Putamen (tissue), 1 donor: ENCODE results near the gene PDGFB.
A peak's percentile ranks its signal among the peaks of the same experiment; 100 is the strongest.

Experiments used
- DNase-seq: peaks from one replicate; pipeline ENCODE4 v3.0.0-alpha.2; 2016; ENCODE audit warnings: low spot score

The PDGFB gene

GRCh38 chr22:39176143-39176713 is 68.6 kb downstream of the PDGFB start:
- DNase-seq = no peak

DNA sequence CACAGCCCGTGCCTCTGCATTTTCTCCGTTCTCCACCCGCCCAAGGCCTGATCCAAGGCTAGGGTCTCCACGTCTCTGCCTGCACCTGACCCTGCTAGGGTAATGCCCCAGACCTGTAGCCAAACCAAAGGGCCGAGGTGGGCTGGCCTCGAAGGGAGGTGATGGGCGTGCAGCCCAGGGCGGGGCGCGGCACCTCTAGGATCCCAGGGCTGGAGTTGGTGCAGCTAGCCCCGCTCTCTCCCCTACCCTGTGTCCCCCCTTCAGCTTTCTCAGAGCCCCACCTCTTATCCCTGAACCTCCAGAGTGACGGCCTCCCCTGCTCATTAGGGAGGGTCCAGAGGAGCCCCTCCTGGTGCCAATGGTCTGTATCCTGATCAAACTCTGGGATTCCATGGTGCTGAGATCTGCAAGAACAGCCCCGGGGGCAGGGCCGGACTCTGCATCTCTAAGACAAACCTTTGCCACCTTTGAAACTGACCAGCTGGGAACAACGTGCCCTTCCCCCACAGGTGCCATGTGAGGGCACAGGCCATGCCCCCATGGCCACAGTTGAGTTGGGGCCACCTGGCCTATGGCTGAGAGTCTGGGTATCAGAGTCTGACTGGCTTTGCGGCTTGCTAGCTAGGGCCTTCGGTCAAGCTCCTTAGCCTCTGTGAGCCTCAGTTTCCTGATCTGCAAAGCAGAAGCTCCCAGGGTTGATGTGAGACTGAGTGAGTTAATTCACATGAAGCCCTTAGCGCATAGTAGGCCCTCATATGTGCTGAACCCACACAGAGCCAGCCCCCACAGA is 69.2 kb downstream of the PDGFB start:
- no peak for DNase-seq

- peak; percentile 34 for DNase-seq
These were observed 70.1 kb downstream of the PDGFB start for GRCh38 chr22:39174498-39175352.

- DNase-seq = no peak
These were observed 70.8 kb downstream of the PDGFB start for GRCh38 chr22:39173787-39174497.
